ENCODE data around the gene ZNF483.

- TF ChIP-seq CHD2 (IDR thresholded peaks at IDR 0.05; ENCODE audit: low read length, partially characterized antibody), result no peak
- TF ChIP-seq RFX5 (IDR thresholded peaks at IDR 0.05; ENCODE audit: low read length), result no peak
- no peak for TF ChIP-seq USF2 (IDR thresholded peaks at IDR 0.05; ENCODE audit: borderline replicate concordance, low read depth, low read length)
- TF ChIP-seq FOXM1 (IDR thresholded peaks at IDR 0.05; ENCODE audit: low read depth), result no peak
- no peak for TF ChIP-seq RCOR1 (IDR thresholded peaks at IDR 0.05; ENCODE audit: low read length)
- TF ChIP-seq CTCF (IDR thresholded peaks at IDR 0.05), result no peak
- TF ChIP-seq MAX (IDR thresholded peaks at IDR 0.05; ENCODE audit: low read depth), result no peak
Measured at GRCh38 chr9:111601237-111602018, 76.4 kb downstream of the ZNF483 start.
